Chondrocyte (in vitro differentiated cells): ENCODE measurements around the gene RND1. TPM values are rescaled to one million over a fixed set of nuclear protein-coding genes. Genes with fewer than 3 reads are reported as not detected.
"Not testable (repeated sequence)": the region's sequence is repeated elsewhere in the genome, so short reads cannot be mapped to it uniquely, and the experiment has no call there.

ENCODE experiments used
- DNase-seq: peaks from one replicate; pipeline ENCODE4 v3.0.0; 2021; ENCODE audit warnings: mixed read lengths, low spot score
- H3K27ac Mint-ChIP-seq: one replicate; pipeline ENCODE4 v1.8.0; 2021; ENCODE audit warnings: mild to moderate bottlenecking, moderate library complexity, mixed read lengths; ENCODE audit not compliant: unreplicated experiment
- H3K27me3 Mint-ChIP-seq: 2 replicates; pipeline ENCODE4 v1.8.0; 2021; ENCODE audit warnings: low read depth, mixed read lengths
- H3K36me3 Mint-ChIP-seq: 2 replicates; pipeline ENCODE4 v1.8.0; 2021; ENCODE audit warnings: low read depth, mixed read lengths
- H3K4me1 Mint-ChIP-seq: 2 replicates; pipeline ENCODE4 v1.8.0; 2021; ENCODE audit warnings: low read depth, mild to moderate bottlenecking, mixed read lengths
- H3K4me3 Mint-ChIP-seq: one replicate; pipeline ENCODE4 v1.8.0; 2021; ENCODE audit warnings: mild to moderate bottlenecking, moderate library complexity, mixed read lengths; ENCODE audit not compliant: unreplicated experiment
- H3K9me3 Mint-ChIP-seq: 2 replicates; pipeline ENCODE4 v1.8.0; 2021; ENCODE audit warnings: low read depth, mixed read lengths
- total RNA-seq: library from RNA; stranded (reverse); gene quantifications from 3 replicates; pipeline ENCODE4 v1.2.1, GENCODE V29; 2021
- TF ChIP-seq, protein P1 (sequence below): fragments of 200-600 bp; sonication (generic); IDR thresholded peaks from 2 replicates; pipeline ENCODE4 v1.5.0; 2021; ENCODE audit warnings: antibody characterized with exemption, mild to moderate bottlenecking, moderate library complexity

The RND1 gene
- total RNA-seq, 1 donor from 2014 or later = 0.99 TPM

- Mint-ChIP-seq H3K27ac (no peak overlapping the region), H3K27me3 (no peaks in the 10 kb centered on the region), H3K9me3 (no peaks in the 10 kb centered on the region), H3K36me3 (no peaks in the 10 kb centered on the region), H3K4me1 (peaks cover 31% of the 10 kb centered on the region), H3K4me3 (no peak overlapping the region)
- no peak for DNase-seq
- TF ChIP-seq, protein P1, sequence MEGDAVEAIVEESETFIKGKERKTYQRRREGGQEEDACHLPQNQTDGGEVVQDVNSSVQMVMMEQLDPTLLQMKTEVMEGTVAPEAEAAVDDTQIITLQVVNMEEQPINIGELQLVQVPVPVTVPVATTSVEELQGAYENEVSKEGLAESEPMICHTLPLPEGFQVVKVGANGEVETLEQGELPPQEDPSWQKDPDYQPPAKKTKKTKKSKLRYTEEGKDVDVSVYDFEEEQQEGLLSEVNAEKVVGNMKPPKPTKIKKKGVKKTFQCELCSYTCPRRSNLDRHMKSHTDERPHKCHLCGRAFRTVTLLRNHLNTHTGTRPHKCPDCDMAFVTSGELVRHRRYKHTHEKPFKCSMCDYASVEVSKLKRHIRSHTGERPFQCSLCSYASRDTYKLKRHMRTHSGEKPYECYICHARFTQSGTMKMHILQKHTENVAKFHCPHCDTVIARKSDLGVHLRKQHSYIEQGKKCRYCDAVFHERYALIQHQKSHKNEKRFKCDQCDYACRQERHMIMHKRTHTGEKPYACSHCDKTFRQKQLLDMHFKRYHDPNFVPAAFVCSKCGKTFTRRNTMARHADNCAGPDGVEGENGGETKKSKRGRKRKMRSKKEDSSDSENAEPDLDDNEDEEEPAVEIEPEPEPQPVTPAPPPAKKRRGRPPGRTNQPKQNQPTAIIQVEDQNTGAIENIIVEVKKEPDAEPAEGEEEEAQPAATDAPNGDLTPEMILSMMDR = no peak
Observed at GRCh38 chr12:48880647-48881046, 15.0 kb upstream of the RND1 start.

DNA sequence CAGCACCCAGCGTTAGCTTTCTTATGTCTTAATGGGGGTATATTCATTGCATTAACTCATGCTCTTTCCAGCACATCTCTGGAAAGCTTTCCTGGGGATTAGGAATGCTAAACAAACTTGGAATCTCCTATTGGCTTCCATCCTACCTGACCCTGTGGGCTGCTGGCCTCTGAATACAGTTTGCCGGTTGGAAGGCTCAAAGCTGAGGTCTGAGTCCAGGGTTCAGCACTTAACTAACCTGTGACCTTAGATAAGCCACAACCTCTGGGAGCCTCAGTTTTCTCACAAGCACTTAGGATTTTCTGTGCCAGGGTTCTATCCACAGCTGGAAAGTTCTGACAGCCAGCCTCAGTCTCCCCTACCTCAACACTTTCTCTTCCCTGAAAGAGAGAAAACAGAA is 12.9 kb upstream of the RND1 start:
- Mint-ChIP-seq H3K27ac (no peak overlapping the region), H3K9me3 (no peaks in the 10 kb centered on the region), H3K4me1 (peaks cover 24% of the 10 kb centered on the region), H3K36me3 (no peaks in the 10 kb centered on the region), H3K27me3 (no peaks in the 10 kb centered on the region), H3K4me3 (no peak overlapping the region)
- TF ChIP-seq, protein P1 = no peak
- no peak for DNase-seq

DNA sequence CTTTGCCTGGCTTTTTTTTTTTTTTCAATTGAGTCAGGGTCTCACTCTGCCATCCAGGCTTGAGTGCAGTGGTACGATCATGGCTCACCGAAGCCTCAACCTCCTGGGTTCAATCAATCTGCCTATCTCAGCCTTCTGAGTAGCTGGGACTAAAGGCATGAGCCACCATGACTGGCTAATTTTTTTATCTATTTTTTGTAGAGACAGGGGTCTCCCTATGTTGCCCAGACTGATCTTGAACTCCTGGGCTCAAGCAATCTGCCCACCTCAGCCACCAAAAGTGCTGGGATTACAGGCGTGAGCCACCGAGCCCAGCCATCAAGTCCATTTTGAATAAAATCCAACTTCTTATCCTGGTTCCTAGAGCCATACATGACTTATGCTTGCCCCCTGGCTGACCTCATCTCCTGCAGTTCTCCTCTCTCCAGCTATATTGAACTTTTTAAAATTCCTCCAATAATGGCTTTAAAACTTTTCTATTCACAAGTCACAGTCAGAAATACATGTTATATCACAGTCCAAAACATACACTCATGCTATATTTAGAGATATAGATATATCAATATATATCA is 10.4 kb upstream of the RND1 start:
- H3K27ac Mint-ChIP-seq = no peak overlapping the region
- no peaks in the 10 kb centered on the region for H3K4me1 Mint-ChIP-seq
- no peaks in the 10 kb centered on the region for H3K9me3 Mint-ChIP-seq
- no peaks in the 10 kb centered on the region for H3K36me3 Mint-ChIP-seq
- TF ChIP-seq, protein P1 = no peak
- no peak overlapping the region for H3K4me3 Mint-ChIP-seq
- no peak for DNase-seq
- H3K27me3 Mint-ChIP-seq = peaks cover 3% of the 10 kb centered on the region

DNA sequence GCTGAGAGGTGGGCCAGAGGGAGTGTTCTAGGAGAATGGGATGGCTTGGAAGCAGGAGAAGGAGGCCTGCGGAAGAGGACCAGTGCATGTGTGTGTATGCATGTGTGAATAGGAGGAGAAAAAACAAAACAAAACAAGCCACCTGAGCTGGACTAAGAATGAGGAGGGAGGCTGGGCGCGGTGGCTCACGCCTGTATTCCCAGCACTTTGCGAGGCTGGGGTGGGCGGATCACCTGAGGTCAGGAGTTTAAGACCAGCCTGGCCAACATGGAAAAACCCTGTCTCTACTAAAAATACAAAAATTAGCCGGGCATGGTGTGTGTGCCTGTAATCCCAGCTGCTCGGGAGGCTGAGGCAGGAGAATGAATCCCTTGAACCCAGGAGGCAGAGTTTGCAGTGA is 7.9 kb upstream of the RND1 start:
- not testable (repeated sequence) for H3K27ac Mint-ChIP-seq, DNase-seq, H3K4me3 Mint-ChIP-seq, H3K36me3 Mint-ChIP-seq, H3K9me3 Mint-ChIP-seq, H3K27me3 Mint-ChIP-seq, H3K4me1 Mint-ChIP-seq

- DNase-seq = no peak
- Mint-ChIP-seq H3K27ac (no peak overlapping the region), H3K4me3 (no peak overlapping the region), H3K4me1 (no peaks in the 10 kb centered on the region), H3K9me3 (no peaks in the 10 kb centered on the region), H3K27me3 (peaks cover 3% of the 10 kb centered on the region), H3K36me3 (no peaks in the 10 kb centered on the region)
- TF ChIP-seq, protein P1 = no peak
Observed at GRCh38 chr12:48873096-48873495, 7.4 kb upstream of the RND1 start.

DNA sequence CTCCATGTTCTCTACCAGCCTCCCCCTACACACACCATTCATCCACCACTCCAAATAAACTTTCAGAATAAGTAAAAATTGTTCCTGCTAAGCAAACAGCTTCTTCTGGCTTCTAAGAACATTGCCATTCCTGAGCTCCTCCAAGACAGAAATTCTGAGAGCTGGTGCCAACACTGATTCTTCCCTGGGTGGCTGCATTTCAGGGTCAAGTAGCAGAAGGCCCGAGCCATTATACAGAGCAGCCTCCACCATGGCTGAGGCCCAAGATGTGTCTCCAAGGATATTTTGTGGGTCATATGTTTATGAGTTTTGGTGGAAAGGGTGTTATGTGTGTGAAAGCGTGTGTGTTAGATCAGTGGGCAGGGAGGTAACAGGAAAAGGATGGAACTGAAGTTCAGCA is 3.5 kb upstream of the RND1 start:
- TF ChIP-seq, protein P1 = no peak
- Mint-ChIP-seq H3K4me1 (peaks cover 14% of the 10 kb centered on the region), H3K9me3 (no peaks in the 10 kb centered on the region), H3K27ac (no peak overlapping the region), H3K27me3 (peaks cover 13% of the 10 kb centered on the region), H3K36me3 (no peaks in the 10 kb centered on the region), H3K4me3 (no peak overlapping the region)
- no peak for DNase-seq
